Embryonic facial prominence (tissue), 1 donor: ENCODE results near the gene ZNF133.
"Not testable (repeated sequence)": the region's sequence is repeated elsewhere in the genome, so short reads cannot be mapped to it uniquely, and the experiment has no call there.

Experiments used
- DNase-seq: peaks from one replicate; pipeline ENCODE4 v3.0.0-alpha.2; 2016; ENCODE audit errors: extremely low spot score

Gene ZNF133

GRCh38 chr20:18287915-18288748 is at the start of gene ZNF133:
Gene ZNF133, plus strand, starts transcription at chr20:18288527. Its CDS starts 17,160 bp downstream, at chr20:18305687.
- DNase-seq = peak; percentile 83

GRCh38 chr20:18240997-18241396 is 47.3 kb upstream of the ZNF133 start:
- DNase-seq = no peak

- DNase-seq = no peak
These were observed 44.5 kb upstream of the ZNF133 start for GRCh38 chr20:18243802-18244201.

- DNase-seq = not testable (repeated sequence)
These were observed 39.8 kb upstream of the ZNF133 start for GRCh38 chr20:18248545-18248944.

- no peak for DNase-seq
These were observed 38.1 kb upstream of the ZNF133 start for GRCh38 chr20:18250217-18250616.

GRCh38 chr20:18252597-18253451 is 35.5 kb upstream of the ZNF133 start:
- DNase-seq = no peak

GRCh38 chr20:18254615-18255014 is 33.7 kb upstream of the ZNF133 start:
- no peak for DNase-seq

GRCh38 chr20:18255526-18255925 is 32.8 kb upstream of the ZNF133 start:
- no peak for DNase-seq

GRCh38 chr20:18256440-18257090 is 31.8 kb upstream of the ZNF133 start:
- DNase-seq = no peak

GRCh38 chr20:18258126-18258860 is 30.0 kb upstream of the ZNF133 start:
- no peak for DNase-seq

GRCh38 chr20:18259730-18260129 is 28.6 kb upstream of the ZNF133 start:
- no peak for DNase-seq

- no peak for DNase-seq
These were observed 24.6 kb upstream of the ZNF133 start for GRCh38 chr20:18263723-18264122.

- DNase-seq = no peak
These were observed 22.9 kb upstream of the ZNF133 start for GRCh38 chr20:18265441-18265840.

GRCh38 chr20:18266282-18266681 is 22.0 kb upstream of the ZNF133 start:
- no peak for DNase-seq

GRCh38 chr20:18267815-18268214 is 20.5 kb upstream of the ZNF133 start:
- DNase-seq = no peak

- no peak for DNase-seq
These were observed 17.2 kb upstream of the ZNF133 start for GRCh38 chr20:18271160-18271559.

GRCh38 chr20:18272451-18272850 is 15.9 kb upstream of the ZNF133 start:
- no peak for DNase-seq

GRCh38 chr20:18273738-18274137 is 14.6 kb upstream of the ZNF133 start:
- DNase-seq = no peak

GRCh38 chr20:18275960-18276359 is 12.4 kb upstream of the ZNF133 start:
- not testable (repeated sequence) for DNase-seq

- DNase-seq = no peak
These were observed 11.5 kb upstream of the ZNF133 start for GRCh38 chr20:18276821-18277220.

- no peak for DNase-seq
These were observed 9.1 kb upstream of the ZNF133 start for GRCh38 chr20:18279242-18279641.
